KOPT-K1 (cell line): ENCODE measurements around the gene LDLRAD4.
A peak's percentile ranks its signal among the peaks of the same experiment; 100 is the strongest.

ENCODE experiments used
- H3K27ac ChIP-seq: fragments of 200-600 bp; sonication (generic); 2 replicates; pipeline ENCODE4 v1.5.1; 2016; ENCODE audit warnings: antibody characterized with exemption, mild to moderate bottlenecking, low read depth, low read length; ENCODE audit not compliant: poor library complexity, severe bottlenecking
- H3K36me3 ChIP-seq: fragments of 200-600 bp; sonication (generic); 2 replicates; pipeline ENCODE4 v1.5.1; 2017; ENCODE audit warnings: antibody characterized with exemption, mild to moderate bottlenecking, low read length, moderate library complexity; ENCODE audit not compliant: insufficient read depth
- H3K9me3 ChIP-seq: fragments of 200-600 bp; sonication (generic); 2 replicates; pipeline ENCODE4 v1.5.1; 2017; ENCODE audit warnings: antibody characterized with exemption, low read length, mild to moderate bottlenecking; ENCODE audit not compliant: insufficient read depth, poor library complexity, severe bottlenecking

LDLRAD4 gene

GRCh38 chr18:13548106-13548819 lies 329.7 kb downstream of the LDLRAD4 start:
- H3K36me3 ChIP-seq = peaks cover 80% of the 10 kb centered on the region

GRCh38 chr18:13548966-13549879 lies 330.7 kb downstream of the LDLRAD4 start:
- Histone ChIP-seq H3K9me3 (peaks cover 35% of the 10 kb centered on the region), H3K27ac (no peak overlapping the region), H3K36me3 (peaks cover 80% of the 10 kb centered on the region)

More at GRCh38 chr18:13548106-13548819, 329.7 kb downstream of the LDLRAD4 start:
- Histone ChIP-seq H3K9me3 (peaks cover 35% of the 10 kb centered on the region), H3K27ac (no peak overlapping the region)

GRCh38 chr18:13549880-13550232 lies 331.3 kb downstream of the LDLRAD4 start:
- H3K36me3 ChIP-seq = peaks cover 80% of the 10 kb centered on the region
- H3K27ac ChIP-seq = no peak overlapping the region
- H3K9me3 ChIP-seq = peaks cover 35% of the 10 kb centered on the region

GRCh38 chr18:13550418-13551304 lies 332.1 kb downstream of the LDLRAD4 start:
- Histone ChIP-seq H3K36me3 (peaks cover 75% of the 10 kb centered on the region), H3K9me3 (peaks cover 27% of the 10 kb centered on the region), H3K27ac (no peak overlapping the region)

GRCh38 chr18:13551305-13551603 lies 332.7 kb downstream of the LDLRAD4 start:
- Histone ChIP-seq H3K27ac (no peak overlapping the region), H3K9me3 (peaks cover 21% of the 10 kb centered on the region), H3K36me3 (peaks cover 69% of the 10 kb centered on the region)

- peaks cover 13% of the 10 kb centered on the region for H3K9me3 ChIP-seq
- H3K27ac ChIP-seq = no peak overlapping the region
- peaks cover 61% of the 10 kb centered on the region for H3K36me3 ChIP-seq
Observed at GRCh38 chr18:13551841-13552733, 333.5 kb downstream of the LDLRAD4 start.

- H3K27ac ChIP-seq = no peak overlapping the region
- H3K9me3 ChIP-seq = no peaks in the 10 kb centered on the region
- peaks cover 50% of the 10 kb centered on the region for H3K36me3 ChIP-seq
Observed at GRCh38 chr18:13553449-13553848, 334.9 kb downstream of the LDLRAD4 start.

GRCh38 chr18:13555192-13555591 lies 336.6 kb downstream of the LDLRAD4 start:
- peaks cover 42% of the 10 kb centered on the region for H3K36me3 ChIP-seq
- no peaks in the 10 kb centered on the region for H3K9me3 ChIP-seq
- H3K27ac ChIP-seq = no peak overlapping the region

GRCh38 chr18:13555865-13556264 lies 337.3 kb downstream of the LDLRAD4 start:
- Histone ChIP-seq H3K9me3 (no peaks in the 10 kb centered on the region), H3K27ac (no peak overlapping the region), H3K36me3 (peaks cover 43% of the 10 kb centered on the region)

- peaks cover 44% of the 10 kb centered on the region for H3K36me3 ChIP-seq
- no peaks in the 10 kb centered on the region for H3K9me3 ChIP-seq
- H3K27ac ChIP-seq = no peak overlapping the region
Observed at GRCh38 chr18:13556502-13556901, 337.9 kb downstream of the LDLRAD4 start.

- Histone ChIP-seq H3K27ac (peak overlapping the region; percentile 45), H3K36me3 (peaks cover 31% of the 10 kb centered on the region), H3K9me3 (no peaks in the 10 kb centered on the region)
Observed at GRCh38 chr18:13558124-13558523, 339.6 kb downstream of the LDLRAD4 start.

GRCh38 chr18:13558790-13559189 lies 340.2 kb downstream of the LDLRAD4 start:
- H3K27ac ChIP-seq = peak overlapping the region; percentile 27

GRCh38 chr18:13559754-13560153 lies 341.2 kb downstream of the LDLRAD4 start:
- Histone ChIP-seq H3K27ac (peak overlapping the region; percentile 27), H3K9me3 (no peaks in the 10 kb centered on the region), H3K36me3 (peaks cover 15% of the 10 kb centered on the region)

More at GRCh38 chr18:13558790-13559189, 340.2 kb downstream of the LDLRAD4 start:
- Histone ChIP-seq H3K36me3 (peaks cover 24% of the 10 kb centered on the region), H3K9me3 (no peaks in the 10 kb centered on the region)

GRCh38 chr18:13560306-13560705 lies 341.7 kb downstream of the LDLRAD4 start:
- H3K9me3 ChIP-seq = no peaks in the 10 kb centered on the region
- H3K36me3 ChIP-seq = peaks cover 10% of the 10 kb centered on the region
- H3K27ac ChIP-seq = peak overlapping the region; percentile 27
